ENCODE data around the gene TSC2. TPM values are rescaled to one million over a fixed set of nuclear protein-coding genes. Genes with fewer than 3 reads are reported as not detected.

TSC2 gene
- total and polyA plus RNA-seq, 2 of the 13 experiments (the other 11 are each of a cell fraction or from before 2014, with no cell fraction given), result 19.6 to 40.4 TPM

DNA sequence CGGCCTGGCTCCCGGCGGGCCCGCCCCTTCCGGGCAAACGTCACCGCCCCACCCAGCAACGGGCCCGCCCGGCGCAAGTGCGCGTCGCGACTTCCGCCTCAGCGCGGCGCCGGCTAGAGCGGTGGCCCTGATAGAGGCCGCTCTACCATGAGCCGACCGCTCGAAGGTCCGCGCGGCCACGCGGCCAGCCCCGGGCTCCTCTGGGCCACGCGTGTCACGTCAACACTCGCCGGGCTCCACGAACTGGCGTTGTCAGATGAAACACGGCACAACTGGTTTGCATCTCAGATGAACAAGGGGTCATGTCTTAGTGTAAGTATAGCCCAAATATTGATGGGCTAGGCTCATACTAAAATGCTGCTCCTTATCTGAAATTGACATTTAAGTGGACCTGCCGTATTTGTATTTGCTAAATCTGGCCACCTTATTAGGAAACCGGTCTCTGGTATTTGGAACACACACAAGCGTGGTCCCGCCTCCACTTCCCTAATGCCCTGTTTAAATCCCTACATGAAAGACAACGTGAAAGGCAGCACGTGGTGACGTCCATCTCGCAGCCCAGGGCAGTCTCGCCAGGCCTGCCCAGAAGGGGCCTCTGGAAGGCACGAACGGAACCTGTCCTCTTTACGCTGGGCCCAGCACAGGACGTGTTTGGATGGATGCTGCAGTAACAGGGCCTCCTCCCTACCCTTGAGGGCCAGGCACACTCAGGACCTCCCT is 37.8 kb upstream of the TSC2 start, which contains the start of gene ZNF598 (continued):
- TF ChIP-seq, protein P1, sequence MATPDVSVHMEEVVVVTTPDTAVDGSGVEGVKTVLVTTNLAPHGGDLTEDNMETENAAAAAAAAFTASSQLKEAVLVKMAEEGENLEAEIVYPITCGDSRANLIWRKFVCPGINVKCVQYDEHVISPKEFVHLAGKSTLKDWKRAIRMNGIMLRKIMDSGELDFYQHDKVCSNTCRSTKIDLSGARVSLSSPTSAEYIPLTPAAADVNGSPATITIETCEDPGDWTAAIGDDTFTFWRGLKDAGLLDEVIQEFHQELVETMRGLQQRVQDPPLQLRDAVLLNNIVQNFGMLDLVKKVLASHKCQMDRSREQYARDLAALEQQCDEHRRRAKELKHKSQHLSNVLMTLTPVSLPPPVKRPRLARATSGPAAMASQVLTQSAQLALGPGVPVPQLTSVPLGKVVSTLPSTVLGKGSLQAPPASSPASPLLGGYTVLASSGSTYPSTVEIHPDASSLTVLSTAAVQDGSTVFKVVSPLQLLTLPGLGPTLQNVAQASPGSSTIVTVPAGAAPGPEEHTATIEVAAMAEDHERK (CRISPR knock-in tag; IDR thresholded peaks at IDR 0.05; ENCODE audit: low read depth), result no peak
- TF ChIP-seq ZFP36L2 (CRISPR knock-in tag; IDR thresholded peaks at IDR 0.05) (no peak), MAFG (CRISPR knock-in tag; IDR thresholded peaks at IDR 0.05) (no peak), ETV5 (CRISPR knock-in tag; IDR thresholded peaks at IDR 0.05; ENCODE audit: borderline replicate concordance) (peak; percentile 23; the same call in 1 of the 2 replicates), DMAP1 (CRISPR knock-in tag; IDR thresholded peaks at IDR 0.05) (peak; percentile 96), KDM5A (IDR thresholded peaks at IDR 0.05; ENCODE audit: borderline replicate concordance, low read length) (peak; percentile 44; the same call in 1 of the 2 replicates), HES4 (CRISPR knock-in tag; IDR thresholded peaks at IDR 0.05; ENCODE audit: borderline replicate concordance) (no peak; the same call in 1 of the 2 replicates), ADNP (CRISPR knock-in tag; IDR thresholded peaks at IDR 0.05) (no peak), HNF4A (CRISPR knock-in tag; IDR thresholded peaks at IDR 0.05) (no peak), TOE1 (CRISPR knock-in tag; IDR thresholded peaks at IDR 0.05) (no peak), PITX1 (CRISPR knock-in tag; IDR thresholded peaks at IDR 0.05) (peak; percentile 11; the same call in 1 of the 2 replicates), SNAPC2 (CRISPR knock-in tag; IDR thresholded peaks at IDR 0.05) (no peak), MAZ (IDR thresholded peaks at IDR 0.05; ENCODE audit: borderline replicate concordance, low read depth, low read length) (no peak), MAZ (CRISPR knock-in tag; IDR thresholded peaks at IDR 0.05; ENCODE audit: low read depth) (no peak), FOSL2 (CRISPR knock-in tag; IDR thresholded peaks at IDR 0.05) (no peak), PHF5A (CRISPR knock-in tag; IDR thresholded peaks at IDR 0.05; ENCODE audit: low read depth, unreplicated experiment) (no peak), SP2 (CRISPR knock-in tag; IDR thresholded peaks at IDR 0.05) (peak; percentile 80), ZNF644 (CRISPR knock-in tag; IDR thresholded peaks at IDR 0.05; ENCODE audit: low read depth) (no peak), CAMTA2 (CRISPR knock-in tag; IDR thresholded peaks at IDR 0.05; ENCODE audit: borderline replicate concordance) (peak; percentile 81; the same call in 1 of the 2 replicates), ZNF34 (CRISPR knock-in tag; IDR thresholded peaks at IDR 0.05; ENCODE audit: borderline replicate concordance) (no peak), MXI1 (IDR thresholded peaks at IDR 0.05; ENCODE audit: borderline replicate concordance, low read depth, low read length) (peak; percentile 51; the same call in 1 of the 3 replicates)
- TF ChIP-seq, protein P2, sequence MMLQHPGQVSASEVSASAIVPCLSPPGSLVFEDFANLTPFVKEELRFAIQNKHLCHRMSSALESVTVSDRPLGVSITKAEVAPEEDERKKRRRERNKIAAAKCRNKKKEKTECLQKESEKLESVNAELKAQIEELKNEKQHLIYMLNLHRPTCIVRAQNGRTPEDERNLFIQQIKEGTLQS (CRISPR knock-in tag; IDR thresholded peaks at IDR 0.05), result 0 out of 2 replicates have a peak, but pooled peaks have one; percentile 21
- TF ChIP-seq, protein P3, sequence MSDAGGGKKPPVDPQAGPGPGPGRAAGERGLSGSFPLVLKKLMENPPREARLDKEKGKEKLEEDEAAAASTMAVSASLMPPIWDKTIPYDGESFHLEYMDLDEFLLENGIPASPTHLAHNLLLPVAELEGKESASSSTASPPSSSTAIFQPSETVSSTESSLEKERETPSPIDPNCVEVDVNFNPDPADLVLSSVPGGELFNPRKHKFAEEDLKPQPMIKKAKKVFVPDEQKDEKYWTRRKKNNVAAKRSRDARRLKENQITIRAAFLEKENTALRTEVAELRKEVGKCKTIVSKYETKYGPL (CRISPR knock-in tag; IDR thresholded peaks at IDR 0.05), result no peak
- TF ChIP-seq, protein P4, sequence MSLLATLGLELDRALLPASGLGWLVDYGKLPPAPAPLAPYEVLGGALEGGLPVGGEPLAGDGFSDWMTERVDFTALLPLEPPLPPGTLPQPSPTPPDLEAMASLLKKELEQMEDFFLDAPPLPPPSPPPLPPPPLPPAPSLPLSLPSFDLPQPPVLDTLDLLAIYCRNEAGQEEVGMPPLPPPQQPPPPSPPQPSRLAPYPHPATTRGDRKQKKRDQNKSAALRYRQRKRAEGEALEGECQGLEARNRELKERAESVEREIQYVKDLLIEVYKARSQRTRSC (CRISPR knock-in tag; IDR thresholded peaks at IDR 0.05; ENCODE audit: low read depth), result no peak
- TF ChIP-seq, protein P5, sequence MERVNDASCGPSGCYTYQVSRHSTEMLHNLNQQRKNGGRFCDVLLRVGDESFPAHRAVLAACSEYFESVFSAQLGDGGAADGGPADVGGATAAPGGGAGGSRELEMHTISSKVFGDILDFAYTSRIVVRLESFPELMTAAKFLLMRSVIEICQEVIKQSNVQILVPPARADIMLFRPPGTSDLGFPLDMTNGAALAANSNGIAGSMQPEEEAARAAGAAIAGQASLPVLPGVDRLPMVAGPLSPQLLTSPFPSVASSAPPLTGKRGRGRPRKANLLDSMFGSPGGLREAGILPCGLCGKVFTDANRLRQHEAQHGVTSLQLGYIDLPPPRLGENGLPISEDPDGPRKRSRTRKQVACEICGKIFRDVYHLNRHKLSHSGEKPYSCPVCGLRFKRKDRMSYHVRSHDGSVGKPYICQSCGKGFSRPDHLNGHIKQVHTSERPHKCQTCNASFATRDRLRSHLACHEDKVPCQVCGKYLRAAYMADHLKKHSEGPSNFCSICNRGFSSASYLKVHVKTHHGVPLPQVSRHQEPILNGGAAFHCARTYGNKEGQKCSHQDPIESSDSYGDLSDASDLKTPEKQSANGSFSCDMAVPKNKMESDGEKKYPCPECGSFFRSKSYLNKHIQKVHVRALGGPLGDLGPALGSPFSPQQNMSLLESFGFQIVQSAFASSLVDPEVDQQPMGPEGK (CRISPR knock-in tag; IDR thresholded peaks at IDR 0.05), result 0 out of 2 replicates have a peak, but pooled peaks have one; percentile 22
